Epidermal melanocyte (primary cell): Measurements from ENCODE around the gene RPL35.

Source experiments
- DNase-seq: peaks from one replicate; pipeline ENCODE4 v3.0.0; 2011; ENCODE audit warnings: low spot score; ENCODE audit not compliant: insufficient read length

Gene RPL35

GRCh38 chr9:124877021-124877782 lies 15.4 kb upstream of the RPL35 start:
- no peak for DNase-seq

GRCh38 chr9:124875501-124875900 lies 13.7 kb upstream of the RPL35 start:
- DNase-seq: no peak

GRCh38 chr9:124873664-124874063 lies 11.9 kb upstream of the RPL35 start:
- DNase-seq: no peak

GRCh38 chr9:124871156-124871561 lies 9.4 kb upstream of the RPL35 start:
- no peak for DNase-seq

GRCh38 chr9:124870723-124871122 lies 9.0 kb upstream of the RPL35 start:
- DNase-seq: no peak

GRCh38 chr9:124869986-124870560 lies 8.3 kb upstream of the RPL35 start:
- DNase-seq: no peak

- DNase-seq: no peak
These were observed 7.8 kb upstream of the RPL35 start for GRCh38 chr9:124869466-124869985.

- DNase-seq: peak; percentile 93
These were observed 7.0 kb upstream of the RPL35 start for GRCh38 chr9:124868511-124869465.

GRCh38 chr9:124863371-124863871 lies 1.7 kb upstream of the RPL35 start:
- DNase-seq: no peak

- DNase-seq: no peak
These were observed 995 bp downstream of the RPL35 start for GRCh38 chr9:124860582-124861341.

- no peak for DNase-seq
These were observed 1.8 kb downstream of the RPL35 start for GRCh38 chr9:124859803-124860581.

- DNase-seq: no peak
These were observed 3.3 kb downstream of the RPL35 start for GRCh38 chr9:124858330-124859046.

GRCh38 chr9:124857533-124858162 lies 4.1 kb downstream of the RPL35 start:
- DNase-seq: no peak

- DNase-seq: no peak
These were observed 5.6 kb downstream of the RPL35 start for GRCh38 chr9:124855944-124856765.

- no peak for DNase-seq
These were observed 6.2 kb downstream of the RPL35 start for GRCh38 chr9:124855566-124855943.

GRCh38 chr9:124854822-124855221 lies 6.9 kb downstream of the RPL35 start:
- no peak for DNase-seq

- DNase-seq: no peak
These were observed 7.6 kb downstream of the RPL35 start for GRCh38 chr9:124854161-124854560.

GRCh38 chr9:124853605-124854143 lies 8.1 kb downstream of the RPL35 start:
- DNase-seq: no peak
